Upper lobe of right lung (tissue), 1 donor: ENCODE measurements around the gene RNF186. TPM values are rescaled to one million over a fixed set of nuclear protein-coding genes. Genes with fewer than 3 reads are reported as not detected.

Source experiments
- ATAC-seq: fragments of 200-7000 bp; cut with Tn5 transposase; one replicate; pipeline ENCODE4 v1.9.1; 2020; ENCODE audit warnings: mild to moderate bottlenecking, moderate library complexity
- DNase-seq: peaks from one replicate; pipeline ENCODE4 v3.0.0-alpha.2; 2020
- H3K27ac ChIP-seq: fragments of 200-600 bp; one replicate; pipeline ENCODE4 v1.8.0; 2022
- H3K27me3 ChIP-seq: fragments of 200-600 bp; one replicate; pipeline ENCODE4 v1.8.0; 2022; ENCODE audit warnings: mild to moderate bottlenecking
- H3K36me3 ChIP-seq: fragments of 200-600 bp; one replicate; pipeline ENCODE4 v1.8.0; 2022
- H3K4me1 ChIP-seq: fragments of 200-600 bp; one replicate; pipeline ENCODE4 v1.8.0; 2022
- H3K4me3 ChIP-seq: fragments of 200-600 bp; one replicate; pipeline ENCODE4 v1.8.0; 2022; ENCODE audit warnings: mild to moderate bottlenecking
- H3K9me3 ChIP-seq: fragments of 200-600 bp; one replicate; pipeline ENCODE4 v1.8.0; 2022
- intact Hi-C: fragments of 100-400 bp; cut with DNase I; formaldehyde crosslinking; loops from one replicate; pipeline ENCODE4 v1.11.0; 2022
- total RNA-seq: library from RNA; stranded (reverse); fragmentation: NEBNext Ultra II Directional; extraction: Animal tissue kit (Norgen Biotek cat#: 25700); gene quantifications from one replicate; pipeline ENCODE4 v1.2.1, GENCODE V29; 2021
- TF ChIP-seq, protein P1 (sequence below): fragments of 200-600 bp; IDR thresholded peaks from one replicate; pipeline ENCODE4 v1.8.0; 2022; ENCODE audit warnings: antibody characterized with exemption
- donor health status: DM: no; HTN: yes; CAD: no; lungs with severe emphysema.

Gene RNF186
- total RNA-seq, 1 donor from 2014 or later, result not detected

DNA sequence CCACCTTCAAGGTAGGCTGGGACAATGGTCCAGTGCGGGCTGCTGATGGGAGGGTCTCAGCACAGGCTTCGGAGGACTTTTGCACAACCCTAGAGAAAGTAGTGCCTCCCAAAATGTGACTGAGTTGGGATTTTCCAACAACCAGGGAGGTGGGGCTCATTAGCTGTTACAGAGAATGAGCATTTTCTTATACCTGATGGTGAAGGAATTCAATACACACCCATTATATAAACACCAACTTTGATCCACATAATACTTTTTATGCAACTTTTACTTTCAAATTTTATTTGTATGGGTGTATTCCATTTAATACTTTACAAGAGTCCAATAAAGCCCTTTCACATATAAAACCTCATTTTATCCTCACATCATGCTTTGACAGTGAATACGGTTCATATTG is 31.3 kb upstream of the RNF186 start:
- no peak for ATAC-seq
- TF ChIP-seq, protein P1, sequence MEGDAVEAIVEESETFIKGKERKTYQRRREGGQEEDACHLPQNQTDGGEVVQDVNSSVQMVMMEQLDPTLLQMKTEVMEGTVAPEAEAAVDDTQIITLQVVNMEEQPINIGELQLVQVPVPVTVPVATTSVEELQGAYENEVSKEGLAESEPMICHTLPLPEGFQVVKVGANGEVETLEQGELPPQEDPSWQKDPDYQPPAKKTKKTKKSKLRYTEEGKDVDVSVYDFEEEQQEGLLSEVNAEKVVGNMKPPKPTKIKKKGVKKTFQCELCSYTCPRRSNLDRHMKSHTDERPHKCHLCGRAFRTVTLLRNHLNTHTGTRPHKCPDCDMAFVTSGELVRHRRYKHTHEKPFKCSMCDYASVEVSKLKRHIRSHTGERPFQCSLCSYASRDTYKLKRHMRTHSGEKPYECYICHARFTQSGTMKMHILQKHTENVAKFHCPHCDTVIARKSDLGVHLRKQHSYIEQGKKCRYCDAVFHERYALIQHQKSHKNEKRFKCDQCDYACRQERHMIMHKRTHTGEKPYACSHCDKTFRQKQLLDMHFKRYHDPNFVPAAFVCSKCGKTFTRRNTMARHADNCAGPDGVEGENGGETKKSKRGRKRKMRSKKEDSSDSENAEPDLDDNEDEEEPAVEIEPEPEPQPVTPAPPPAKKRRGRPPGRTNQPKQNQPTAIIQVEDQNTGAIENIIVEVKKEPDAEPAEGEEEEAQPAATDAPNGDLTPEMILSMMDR, result no peak

DNA sequence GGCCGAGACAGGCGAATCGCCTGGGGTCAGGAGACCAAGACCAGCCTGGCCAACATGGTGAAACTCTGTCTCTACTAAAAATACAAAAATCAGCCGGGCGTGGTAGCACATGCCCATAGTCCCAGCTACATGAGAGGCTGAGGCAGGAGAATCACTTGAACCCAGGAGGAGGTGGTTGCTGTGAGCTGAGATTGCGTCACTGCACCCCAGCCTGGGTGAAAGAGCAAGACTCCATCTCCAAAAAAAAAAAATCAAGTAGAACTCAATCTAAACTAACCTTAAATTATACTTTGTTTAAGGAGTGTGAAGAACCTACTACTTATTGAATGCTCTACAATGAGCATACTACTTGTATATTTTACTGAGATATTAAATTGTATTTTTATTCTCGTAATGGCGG is 30.5 kb upstream of the RNF186 start:
- no peaks in the 10 kb centered on the region for H3K36me3 ChIP-seq
- no peak overlapping the region for H3K27ac ChIP-seq
- H3K27me3 ChIP-seq, result no peaks in the 10 kb centered on the region
- no peaks in the 10 kb centered on the region for H3K4me1 ChIP-seq
- H3K9me3 ChIP-seq, result no peaks in the 10 kb centered on the region
- no peak for DNase-seq
- no peak for ATAC-seq
- TF ChIP-seq, protein P1, result no peak
- intact Hi-C loops, result no loop called here
- no peak overlapping the region for H3K4me3 ChIP-seq

More for the DNA sequence above, 31.3 kb upstream of the RNF186 start:
- Histone ChIP-seq H3K27ac (no peak overlapping the region), H3K4me1 (no peaks in the 10 kb centered on the region), H3K27me3 (no peaks in the 10 kb centered on the region), H3K4me3 (no peak overlapping the region), H3K36me3 (no peaks in the 10 kb centered on the region), H3K9me3 (no peaks in the 10 kb centered on the region)
- intact Hi-C loops, result no loop called here
- no peak for DNase-seq

DNA sequence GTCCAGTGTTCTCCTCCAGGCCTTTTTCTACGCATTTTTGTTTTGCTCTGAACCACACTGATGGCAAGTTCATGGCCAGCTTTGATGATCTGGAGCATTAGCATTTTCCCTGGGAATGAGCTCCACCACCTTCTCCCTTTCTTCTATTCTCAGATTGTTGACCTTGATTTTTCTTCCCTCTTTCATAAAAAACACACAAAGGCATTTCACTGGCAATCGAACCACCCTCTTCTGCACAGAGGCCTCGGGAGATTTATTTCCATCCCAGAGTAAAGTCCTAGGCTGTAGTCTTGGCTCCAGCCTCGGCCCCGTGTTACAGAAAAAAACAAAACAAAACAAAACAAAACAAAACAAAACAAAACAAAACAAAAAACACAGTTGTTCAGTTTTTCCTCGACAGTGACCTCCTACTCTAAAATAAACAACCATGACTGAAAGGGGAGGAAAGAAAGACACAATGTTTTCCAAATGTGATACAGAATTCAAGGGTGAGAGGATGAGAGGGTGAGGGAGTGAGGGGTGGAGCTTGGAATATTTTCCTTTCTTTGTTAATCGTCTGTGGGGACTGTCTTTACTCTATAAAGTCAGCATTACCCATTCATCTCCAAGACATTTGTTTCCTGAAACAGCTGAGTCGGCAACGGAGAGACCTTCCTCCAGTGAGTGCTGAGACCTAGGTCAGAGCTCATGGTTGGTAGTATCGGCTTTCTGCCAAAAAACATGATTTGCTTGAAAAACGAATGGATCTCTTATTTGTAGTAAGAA is 29.8 kb upstream of the RNF186 start:
- H3K27me3 ChIP-seq, result no peaks in the 10 kb centered on the region
- DNase-seq (no peak), ATAC-seq (no peak)
- no peaks in the 10 kb centered on the region for H3K9me3 ChIP-seq
- intact Hi-C loops, result no loop called here
- H3K27ac ChIP-seq, result no peak overlapping the region
- no peaks in the 10 kb centered on the region for H3K4me1 ChIP-seq
- no peak overlapping the region for H3K4me3 ChIP-seq
- TF ChIP-seq, protein P1, result no peak
- H3K36me3 ChIP-seq, result no peaks in the 10 kb centered on the region

GRCh38 chr1:19840228-19840627 is 25.1 kb upstream of the RNF186 start:
- Histone ChIP-seq H3K9me3 (no peaks in the 10 kb centered on the region), H3K4me1 (no peaks in the 10 kb centered on the region), H3K36me3 (no peaks in the 10 kb centered on the region), H3K27ac (no peak overlapping the region), H3K27me3 (no peaks in the 10 kb centered on the region), H3K4me3 (no peak overlapping the region)
- DNase-seq (no peak), ATAC-seq (no peak)
- intact Hi-C loops, result no loop called here
- TF ChIP-seq, protein P1, result no peak

GRCh38 chr1:19837866-19838265 is 22.8 kb upstream of the RNF186 start:
- intact Hi-C loops, result no loop called here
- DNase-seq (no peak), ATAC-seq (no peak)
- H3K36me3 ChIP-seq, result no peaks in the 10 kb centered on the region
- H3K27ac ChIP-seq, result no peak overlapping the region
- no peaks in the 10 kb centered on the region for H3K4me1 ChIP-seq
- peaks cover 4% of the 10 kb centered on the region for H3K27me3 ChIP-seq
- H3K4me3 ChIP-seq, result no peak overlapping the region
- H3K9me3 ChIP-seq, result no peaks in the 10 kb centered on the region
- TF ChIP-seq, protein P1, result no peak
